GM19438 (cell line): ENCODE measurements around the gene CFAP43.
"Not testable (repeated sequence)": the region's sequence is repeated elsewhere in the genome, so short reads cannot be mapped to it uniquely, and the experiment has no call there.

Experiments
- ATAC-seq: cut with Tn5 transposase; IDR thresholded peaks from one replicate; pipeline ENCODE4 v1.9.1; 2021; ENCODE audit warnings: low read depth; ENCODE audit not compliant: unreplicated experiment

Gene CFAP43

DNA sequence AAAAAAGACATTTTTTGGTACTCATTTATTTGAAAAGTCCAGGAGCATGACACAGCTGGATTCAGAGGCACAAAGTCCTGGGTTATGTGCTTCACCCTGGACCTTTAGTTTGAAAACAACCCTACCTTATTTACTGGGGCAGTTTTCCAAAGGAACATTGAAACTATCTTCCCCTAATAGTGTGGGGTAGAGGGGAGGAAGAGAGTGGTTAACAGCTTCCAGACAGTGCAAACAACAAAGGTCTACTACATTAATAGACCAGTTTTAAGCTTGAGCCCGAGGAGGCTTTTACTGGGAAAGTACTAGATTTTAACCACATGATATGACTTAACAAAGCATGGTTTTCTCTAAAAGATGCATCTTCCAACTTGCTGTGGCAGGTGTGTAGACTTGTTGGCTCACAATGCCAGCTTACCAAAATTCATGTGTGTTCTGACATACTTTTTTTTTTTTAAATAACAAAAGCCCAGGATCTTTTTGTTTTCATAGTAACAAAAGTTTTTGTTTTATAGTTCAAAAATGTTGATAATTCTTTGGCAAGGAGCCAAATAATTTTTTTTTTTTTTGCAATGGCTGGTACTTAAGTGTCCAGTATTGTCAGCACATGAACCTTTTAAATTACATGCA is 24.3 kb upstream of the CFAP43 start:
- ATAC-seq: no peak

- no peak for ATAC-seq
Measured at GRCh38 chr10:104255311-104255981, 23.3 kb upstream of the CFAP43 start.

- ATAC-seq: peak; percentile 73
Measured at GRCh38 chr10:104254493-104255310, 22.5 kb upstream of the CFAP43 start, which contains the start of gene GSTO1. Gene GSTO1 (plus strand): TSS chr10:104254892. CDS start chr10:104254929, 37 bp downstream.

- ATAC-seq: no peak
Measured at GRCh38 chr10:104253606-104254410, 21.6 kb upstream of the CFAP43 start.

- no peak for ATAC-seq
Measured at GRCh38 chr10:104253106-104253505, 20.9 kb upstream of the CFAP43 start.

DNA sequence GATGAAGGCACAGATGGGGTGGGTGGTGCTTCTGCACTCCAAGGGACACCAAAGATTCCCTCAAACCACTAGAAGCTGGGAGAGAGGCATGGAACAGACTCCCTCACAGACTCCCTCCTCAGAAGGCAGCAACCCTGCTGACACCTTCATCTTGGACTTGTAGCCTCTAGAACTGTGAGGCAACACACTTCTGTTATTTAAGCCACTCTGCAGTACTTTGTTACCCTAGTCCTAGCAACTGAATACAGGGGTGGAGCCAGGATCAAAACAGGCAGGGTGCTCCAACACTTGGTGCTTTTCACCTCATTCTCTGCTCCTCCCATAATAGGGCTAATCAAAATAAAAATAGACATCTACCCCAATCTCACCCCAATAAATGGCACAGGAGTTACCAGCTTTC is 20.2 kb upstream of the CFAP43 start:
- no peak for ATAC-seq

DNA sequence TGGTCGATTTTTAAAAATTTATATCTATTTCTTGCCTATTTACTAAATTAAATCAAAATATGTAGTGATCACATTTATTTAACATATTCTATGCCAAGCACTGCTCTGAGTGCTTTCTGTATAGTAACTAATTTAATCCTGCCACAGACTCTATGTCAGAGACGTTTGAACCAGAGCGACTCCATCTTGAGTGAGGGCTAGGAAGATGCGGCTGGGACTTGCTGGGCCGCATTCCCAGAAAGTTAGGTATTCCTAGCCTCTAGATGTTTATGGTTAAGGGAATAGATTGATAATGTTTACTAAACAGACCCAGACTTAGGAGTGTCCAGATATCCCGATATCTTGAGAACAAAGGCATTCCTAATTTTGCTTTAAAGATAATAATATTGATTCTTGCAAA is 19.3 kb upstream of the CFAP43 start:
- no peak for ATAC-seq

DNA sequence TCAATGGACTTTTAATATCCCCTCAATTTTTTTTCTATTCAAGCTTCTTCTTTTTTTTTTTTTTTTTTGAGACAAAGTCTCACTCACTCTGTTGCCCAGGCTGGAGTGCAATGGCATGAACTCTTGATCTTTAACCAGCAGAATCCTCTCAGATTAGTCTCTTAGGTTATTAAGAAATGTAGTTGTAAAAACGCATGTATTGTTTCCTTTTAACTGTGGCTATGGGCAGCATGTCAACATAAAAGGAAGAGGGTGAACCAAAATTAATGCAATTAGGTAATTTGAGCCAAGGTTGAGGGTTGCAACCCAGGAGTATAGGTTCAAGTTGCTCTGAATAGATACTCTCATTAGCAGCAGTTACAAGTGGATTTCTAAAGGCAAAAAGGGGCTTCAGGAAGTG is 18.2 kb upstream of the CFAP43 start:
- no peak for ATAC-seq

- not testable (repeated sequence) for ATAC-seq
Measured at GRCh38 chr10:104248931-104249330, 16.8 kb upstream of the CFAP43 start.

DNA sequence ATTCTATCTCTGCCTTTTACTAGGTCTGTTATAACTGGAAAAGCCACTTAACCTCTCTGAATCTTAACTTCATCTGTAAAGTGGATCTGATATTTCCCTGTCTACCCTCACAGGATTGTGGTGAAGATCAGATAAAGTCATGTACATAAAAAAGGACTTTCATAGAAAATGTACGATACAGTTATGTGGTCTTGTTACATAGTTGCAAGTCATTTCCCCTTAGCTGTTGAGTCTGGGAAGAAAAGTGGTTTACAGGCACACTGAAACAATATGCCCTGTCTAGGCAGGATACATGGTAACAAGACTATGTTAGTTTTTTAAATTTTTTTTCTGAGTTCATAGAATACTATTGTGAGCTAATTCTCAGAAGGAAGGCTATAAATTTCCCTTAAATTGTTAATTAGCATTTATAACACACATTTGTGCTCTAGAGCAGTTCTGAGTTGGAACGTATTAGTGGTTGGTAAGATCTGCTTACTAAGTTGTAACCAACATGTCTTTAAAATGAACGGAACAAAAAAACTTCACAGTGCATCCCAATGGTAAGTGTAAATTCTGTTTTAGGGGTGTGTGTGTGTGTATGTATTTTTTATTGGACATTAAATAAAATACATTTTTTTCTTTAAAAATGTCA is 15.5 kb upstream of the CFAP43 start:
- no peak for ATAC-seq

DNA sequence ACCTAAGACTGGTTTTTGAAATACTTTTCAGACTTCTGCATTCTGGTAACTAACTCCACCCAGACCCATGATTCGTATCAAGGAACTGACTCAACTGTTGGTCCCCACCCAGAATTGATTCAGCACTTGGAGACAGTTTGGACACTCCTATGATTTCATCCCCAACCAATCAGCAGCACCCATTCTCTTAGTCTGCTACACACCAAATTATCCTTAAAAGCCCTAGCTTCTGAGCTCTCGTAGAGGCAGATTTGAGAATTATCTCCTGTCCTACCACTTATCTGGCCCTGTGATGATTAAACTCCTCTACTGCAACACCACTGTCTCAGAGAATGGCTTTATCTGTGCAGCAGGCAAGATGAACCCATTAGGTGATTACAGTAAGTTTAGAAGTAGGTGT is 14.8 kb upstream of the CFAP43 start:
- ATAC-seq: no peak

DNA sequence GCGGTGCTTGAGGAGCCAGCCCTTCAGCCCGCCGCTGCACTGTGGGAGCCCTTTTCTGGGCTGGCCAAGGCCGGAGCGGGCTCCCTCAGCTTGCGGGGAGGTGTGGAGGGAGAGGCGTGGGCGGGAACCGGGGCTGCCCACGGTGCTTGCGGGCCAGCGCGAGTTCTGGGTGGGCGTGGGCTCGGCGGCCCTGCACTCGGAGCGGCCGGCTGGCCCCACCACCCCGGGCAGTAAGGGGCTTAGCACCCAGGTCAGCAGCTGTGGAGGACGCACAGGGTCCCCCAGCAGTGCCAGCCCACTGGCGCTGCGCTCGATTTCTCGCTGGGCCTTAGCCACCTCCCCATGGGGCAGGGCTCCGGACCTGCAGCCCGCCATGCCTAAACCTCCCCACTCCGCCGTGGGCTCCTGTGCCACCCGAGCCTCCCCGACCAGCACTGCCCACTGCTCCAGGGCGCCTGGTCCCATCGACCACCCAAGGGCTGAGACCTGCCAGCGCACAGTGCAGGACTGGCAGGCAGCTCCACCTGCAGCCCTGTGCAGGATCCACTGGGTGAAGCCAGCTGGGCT is 13.0 kb upstream of the CFAP43 start:
- no peak for ATAC-seq

DNA sequence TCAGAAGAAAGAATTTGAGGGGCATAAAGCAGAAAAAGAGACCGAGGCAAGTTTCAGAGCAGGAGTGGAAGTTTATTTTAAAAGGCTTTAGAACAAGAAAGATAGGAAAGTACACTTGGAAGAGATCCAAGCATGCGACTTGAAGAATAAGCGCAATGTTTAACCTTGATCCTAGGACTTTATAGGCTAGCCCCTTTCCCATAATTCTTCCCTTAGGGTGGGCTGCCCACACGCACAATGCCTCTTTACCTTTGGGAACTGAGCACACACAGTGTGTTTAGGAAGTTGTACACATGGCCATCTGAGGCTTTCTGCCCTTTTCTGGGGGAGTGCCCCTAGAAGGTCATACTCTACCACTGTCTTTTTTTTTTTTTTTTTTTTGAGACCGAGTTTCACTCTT is 11.3 kb upstream of the CFAP43 start:
- ATAC-seq: no peak

DNA sequence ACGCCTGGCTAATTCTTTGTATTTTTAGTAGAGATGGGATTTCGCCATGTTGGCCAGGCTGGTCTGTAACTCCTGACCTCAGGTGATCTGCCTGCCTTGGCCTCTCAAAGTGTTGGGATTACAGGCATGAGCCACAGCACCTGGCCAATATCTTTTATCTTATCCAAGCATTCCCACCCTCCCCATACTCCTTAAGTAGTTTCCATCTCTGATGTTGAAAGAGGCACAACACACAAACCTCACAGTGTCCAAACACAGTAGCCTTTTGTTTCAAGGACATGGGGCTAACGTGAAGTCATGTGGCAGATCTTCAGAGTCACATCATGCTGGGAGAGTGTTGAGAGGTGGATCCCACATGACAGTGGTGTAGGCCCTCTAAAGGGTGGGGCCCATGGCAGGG is 10.8 kb upstream of the CFAP43 start:
- ATAC-seq: not testable (repeated sequence)

- no peak for ATAC-seq
Measured at GRCh38 chr10:104242545-104242944, 10.4 kb upstream of the CFAP43 start.

GRCh38 chr10:104240078-104240477 is 7.9 kb upstream of the CFAP43 start:
- no peak for ATAC-seq

DNA sequence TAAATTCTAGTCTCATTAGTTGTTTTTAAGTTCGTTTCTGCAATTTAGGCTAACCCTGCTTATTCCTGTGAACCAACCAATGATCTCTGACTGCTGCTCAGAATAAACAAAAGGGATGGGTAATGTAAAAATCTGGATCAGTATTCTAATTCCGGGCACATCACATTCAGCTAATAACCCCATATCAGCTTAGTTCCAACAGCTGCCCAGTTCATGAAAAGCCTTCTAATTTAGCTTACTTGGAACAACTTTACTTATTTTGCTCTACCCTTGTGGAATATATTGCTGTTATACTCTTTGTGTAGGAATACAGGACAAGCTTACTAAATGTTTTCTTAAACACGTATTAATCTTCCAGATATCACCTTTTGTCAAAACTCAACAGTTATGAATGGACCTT is 3.6 kb upstream of the CFAP43 start:
- ATAC-seq: no peak

- ATAC-seq: no peak
Measured at GRCh38 chr10:104234934-104235333, 2.8 kb upstream of the CFAP43 start.

DNA sequence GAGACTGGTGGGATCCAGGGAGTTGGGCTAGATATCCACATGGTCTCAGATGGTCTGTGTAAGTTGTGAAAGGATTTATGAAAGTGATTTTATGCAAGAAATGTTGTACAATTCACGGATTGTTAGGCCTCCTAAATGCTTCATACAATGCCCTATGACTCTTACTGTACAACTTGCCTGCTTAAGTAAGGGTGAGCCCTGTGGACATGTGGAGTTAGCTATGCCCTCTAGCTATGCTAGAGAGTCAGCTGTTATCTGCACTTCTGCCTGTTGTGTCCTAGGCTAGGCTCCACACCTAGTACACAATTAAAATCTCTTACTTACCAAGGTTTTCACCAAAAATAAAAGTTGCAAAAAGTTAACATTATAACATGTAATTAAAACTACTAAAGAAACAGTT is 1.7 kb upstream of the CFAP43 start:
- no peak for ATAC-seq

- peak; percentile 7 for ATAC-seq
Measured at GRCh38 chr10:104232613-104233102, 494 bp upstream of the CFAP43 start.
